Smooth muscle cell (in vitro differentiated cells): ENCODE results near the gene ERVW-1. TPM values are rescaled to one million over a fixed set of nuclear protein-coding genes. Genes with fewer than 3 reads are reported as not detected.

Source experiments
- DNase-seq: peaks from one replicate; lab custom pipeline; 2025; ENCODE audit not compliant: unreplicated experiment; lab: John Stamatoyannopoulos, UW
- H2AFZ ChIP-seq: fragments of 200-600 bp; sonication (generic); 2 replicates; pipeline ENCODE4 v1.6.0; 2016; ENCODE audit warnings: antibody characterized with exemption, low read depth, mild to moderate bottlenecking
- H3F3A ChIP-seq: fragments of 200-600 bp; sonication (generic); 2 replicates; pipeline ENCODE4 v1.6.0; 2017; ENCODE audit warnings: antibody characterized with exemption, low read depth
- H3K27ac ChIP-seq: fragments of 200-600 bp; sonication (generic); 2 replicates; pipeline ENCODE4 v1.5.1; 2016; ENCODE audit warnings: low read depth, mild to moderate bottlenecking
- H3K27me3 ChIP-seq: fragments of 200-600 bp; sonication (generic); 2 replicates; pipeline ENCODE4 v1.6.1; 2016; ENCODE audit warnings: low read depth, mild to moderate bottlenecking
- H3K36me3 ChIP-seq: fragments of 200-600 bp; sonication (generic); 2 replicates; pipeline ENCODE4 v1.5.1; 2016; ENCODE audit warnings: low read depth
- H3K4me1 ChIP-seq: fragments of 200-600 bp; sonication (generic); 2 replicates; pipeline ENCODE4 v1.5.1; 2016; ENCODE audit warnings: low read depth
- H3K4me2 ChIP-seq: fragments of 200-600 bp; sonication (generic); 2 replicates; pipeline ENCODE4 v1.6.0; 2016; ENCODE audit warnings: mild to moderate bottlenecking
- H3K4me3 ChIP-seq: fragments of 200-600 bp; sonication (generic); 2 replicates; pipeline ENCODE4 v1.5.1; 2016; ENCODE audit warnings: mild to moderate bottlenecking
- H3K79me2 ChIP-seq: fragments of 200-600 bp; sonication (generic); 2 replicates; pipeline ENCODE4 v1.6.0; 2016; ENCODE audit warnings: low read depth, mild to moderate bottlenecking
- H3K9ac ChIP-seq: fragments of 200-600 bp; sonication (generic); 2 replicates; pipeline ENCODE4 v1.6.0; 2016; ENCODE audit warnings: low read depth
- H3K9me3 ChIP-seq: fragments of 200-600 bp; sonication (generic); replicated peaks from 2 replicates; pipeline ENCODE4 v1.5.1; 2016; ENCODE audit warnings: low read depth
- H4K20me1 ChIP-seq: fragments of 200-600 bp; sonication (generic); 2 replicates; pipeline ENCODE4 v1.6.0; 2016; ENCODE audit warnings: low read depth
- CTCF ChIP-seq: fragments of 200-600 bp; sonication (generic); IDR thresholded peaks from 2 replicates; pipeline ENCODE4 v1.5.1; 2017; ENCODE audit warnings: borderline replicate concordance, mild to moderate bottlenecking, antibody characterized with exemption; ENCODE audit not compliant: insufficient read depth, poor library complexity, severe bottlenecking
- WGBS: methylation state at CpG from one replicate; pipeline ENCODE4 v1.1.7; 2016; ENCODE audit warnings: low lambda C conversion rate; 5-methylcytosine and 5-hydroxymethylcytosine counted together
- polyA plus RNA-seq: library from polyadenylated mRNA; unstranded; fragments of >200 nt; fragmentation: Nextera tagmentation; extraction: Ambion mirVana; gene quantifications from 2 replicates; pipeline ENCODE4 v1.2.1, GENCODE V29; 2016
- total RNA-seq: library from RNA; depleted of rRNA; stranded (reverse); fragments of >200 nt; gene quantifications from 2 replicates; pipeline ENCODE4 v1.2.3, GENCODE V29; 2014

The ERVW-1 gene
- total and polyA plus RNA-seq, 2 experiments from 2014 or later, result 0.36 TPM; not detected in 1

DNA sequence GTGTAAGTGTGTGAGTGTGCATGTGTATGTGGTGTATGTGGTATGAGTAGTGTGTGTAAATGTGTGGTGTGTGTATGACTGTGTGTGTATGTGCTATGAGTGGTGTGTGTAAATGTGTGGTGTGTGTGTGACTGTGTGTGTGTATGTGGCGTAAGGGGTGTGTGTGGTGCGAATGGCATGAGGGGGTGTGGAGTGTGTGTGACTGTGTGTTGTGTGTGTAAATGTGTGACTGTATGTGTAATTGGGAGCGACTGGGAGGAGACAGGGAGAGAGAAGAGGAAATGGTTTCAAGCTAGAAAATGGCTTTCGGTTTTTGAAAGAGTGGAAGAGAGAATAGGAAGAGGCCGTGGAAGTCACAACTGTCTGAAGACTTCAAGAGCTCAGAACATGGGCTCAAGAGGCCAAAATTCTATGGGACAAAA is 54.0 kb downstream of the ERVW-1 start:
- peaks cover 3% of the 10 kb centered on the region for H3K4me1 ChIP-seq
- H3F3A ChIP-seq, result no peaks in the 10 kb centered on the region
- H2AFZ ChIP-seq, result peak overlapping the region; percentile 79
- H3K4me2 ChIP-seq, result peak overlapping the region; percentile 85
- peak overlapping the region; percentile 74 for H3K27ac ChIP-seq
- H3K4me3 ChIP-seq, result peak overlapping the region; percentile 55
- H3K79me2 ChIP-seq, result no peaks in the 10 kb centered on the region
- TF ChIP-seq CTCF, result no peak
- no peaks in the 10 kb centered on the region for H3K27me3 ChIP-seq
- peak overlapping the region; percentile 13 for H3K9ac ChIP-seq
- DNase-seq, result no peak
- no peaks in the 10 kb centered on the region for H3K9me3 ChIP-seq
- H4K20me1 ChIP-seq, result no peaks in the 10 kb centered on the region
- WGBS, result 62% methylated on average over 5 of the region's 5 CpGs
- no peaks in the 10 kb centered on the region for H3K36me3 ChIP-seq

DNA sequence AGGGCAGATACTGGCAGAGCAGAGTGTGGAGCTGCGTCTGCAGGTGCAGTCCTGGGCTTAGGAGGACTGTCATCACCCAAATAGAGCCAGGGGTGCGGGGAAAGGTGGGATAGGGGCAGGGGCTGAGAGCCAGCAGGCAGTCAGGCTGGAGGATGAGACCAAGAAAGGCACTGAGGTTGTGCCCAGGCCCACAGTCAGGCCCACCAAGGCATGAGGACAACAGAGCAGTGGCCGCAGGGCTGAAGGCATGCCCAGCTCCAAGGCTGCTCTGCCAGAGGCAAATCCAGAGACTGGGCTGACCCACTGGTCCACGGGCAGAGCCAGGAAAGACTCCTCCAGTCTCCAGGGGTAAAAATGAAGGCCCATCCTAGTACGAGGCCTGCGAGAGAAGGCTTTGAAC is 54.8 kb downstream of the ERVW-1 start:
- Histone ChIP-seq H3K4me3 (no peak overlapping the region), H3K4me1 (peaks cover 3% of the 10 kb centered on the region), H3F3A (no peaks in the 10 kb centered on the region), H3K9ac (no peak overlapping the region), H3K79me2 (no peaks in the 10 kb centered on the region), H3K36me3 (no peaks in the 10 kb centered on the region), H3K27me3 (no peaks in the 10 kb centered on the region), H2AFZ (peak overlapping the region; percentile 79), H3K27ac (no peak overlapping the region), H4K20me1 (no peaks in the 10 kb centered on the region), H3K4me2 (no peak overlapping the region), H3K9me3 (no peaks in the 10 kb centered on the region)
- no peak for TF ChIP-seq CTCF
- WGBS, result 97% methylated on average over 6 of the region's 6 CpGs
- no peak for DNase-seq

DNA sequence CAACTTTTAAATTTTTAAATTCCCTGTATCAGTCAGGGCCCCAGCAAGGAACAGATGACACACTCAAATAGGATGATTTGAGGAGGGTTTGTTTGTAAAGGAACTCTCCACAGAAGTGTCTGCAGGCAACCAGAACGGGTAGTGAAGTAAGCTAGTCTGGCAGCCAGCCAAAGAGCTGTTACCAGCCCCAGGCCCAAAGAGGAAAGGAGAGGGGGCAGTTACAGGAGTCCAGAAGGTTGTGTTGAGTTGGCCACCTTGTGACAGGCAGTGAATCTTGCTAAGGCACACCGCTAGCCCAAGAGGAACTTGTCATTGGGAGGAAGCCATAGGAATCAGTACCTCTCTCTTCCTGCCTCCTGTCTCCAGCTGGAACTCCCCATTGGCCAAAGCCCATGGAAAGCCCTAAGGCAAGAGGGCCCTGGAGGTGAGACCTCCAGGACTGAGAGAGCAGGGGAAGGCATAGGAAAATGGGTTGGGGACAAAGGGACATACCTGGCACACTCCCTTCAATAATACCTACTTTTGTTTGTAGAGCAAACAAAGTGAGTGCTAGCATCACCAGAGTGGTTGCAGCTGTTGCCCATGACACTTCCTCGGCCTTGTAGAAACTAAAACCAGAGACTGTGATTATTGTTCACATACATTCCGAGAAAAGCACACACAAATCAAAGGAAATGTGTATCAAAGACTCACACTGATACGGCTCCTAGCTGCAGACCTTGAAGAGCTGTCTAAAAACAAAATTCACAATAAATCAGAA is 55.9 kb downstream of the ERVW-1 start:
- Histone ChIP-seq H3K79me2 (no peaks in the 10 kb centered on the region), H3K27me3 (no peaks in the 10 kb centered on the region), H3K27ac (no peak overlapping the region), H2AFZ (peak overlapping the region; percentile 66), H3K4me3 (no peak overlapping the region), H3K9me3 (no peaks in the 10 kb centered on the region), H3K4me2 (no peak overlapping the region), H3F3A (no peaks in the 10 kb centered on the region), H3K4me1 (peaks cover 3% of the 10 kb centered on the region), H4K20me1 (no peaks in the 10 kb centered on the region), H3K36me3 (no peaks in the 10 kb centered on the region), H3K9ac (no peak overlapping the region)
- DNase-seq, result no peak
- no peak for TF ChIP-seq CTCF
- 57% methylated on average over 5 of the region's 5 CpGs for WGBS

Other genes starting within 250 kb of the ERVW-1 start
- 34.4 and 64.0 TPM in 2 replicates for gene KRIT1, start 232.0 kb downstream of the ERVW-1 start, total RNA-seq
- 14.9 and 22.0 TPM in 2 replicates for gene KRIT1, start 232.0 kb downstream of the ERVW-1 start, polyA plus RNA-seq
- 57.4 and 62.4 TPM in 2 replicates for gene ANKIB1, start 232.0 kb downstream of the ERVW-1 start, total RNA-seq
- 12.9 TPM in 2 replicates for gene ANKIB1, start 232.0 kb downstream of the ERVW-1 start, polyA plus RNA-seq
- gene GATAD1, start 30.5 kb downstream of the ERVW-1 start, total RNA-seq, result 21.8 and 33.9 TPM in 2 replicates
- gene GATAD1, start 30.5 kb downstream of the ERVW-1 start, polyA plus RNA-seq, result 20.7 and 21.5 TPM in 2 replicates
- 10.8 and 11.7 TPM in 2 replicates for gene PEX1, start 50.6 kb upstream of the ERVW-1 start, total RNA-seq
- gene PEX1, start 50.6 kb upstream of the ERVW-1 start, polyA plus RNA-seq, result 4.4 and 6.0 TPM in 2 replicates
- gene RBM48, start 50.8 kb upstream of the ERVW-1 start, total RNA-seq, result 9.1 and 12.4 TPM in 2 replicates
- gene RBM48, start 50.8 kb upstream of the ERVW-1 start, polyA plus RNA-seq, result 7.5 and 8.6 TPM in 2 replicates
- 24.2 and 36.0 TPM in 2 replicates for gene FAM133B, start 112.4 kb upstream of the ERVW-1 start, total RNA-seq
- gene FAM133B, start 112.4 kb upstream of the ERVW-1 start, polyA plus RNA-seq, result 17.2 and 25.1 TPM in 2 replicates